Endothelial cell of umbilical vein (primary cell): ENCODE results near the gene C1QTNF2. TPM values are rescaled to one million over a fixed set of nuclear protein-coding genes. Genes with fewer than 3 reads are reported as not detected.

ENCODE experiments used
- BruUV-seq: library from RNA; stranded (reverse); fragments of 400-500 nt; replicated peaks from 2 replicates; lab custom pipeline; 2021; lab: Mats Ljungman, UMichigan
- CTCF ChIA-PET: fragments of 300-600, 350-600 bp; sonication (Branson Sonifier 250); formaldehyde crosslinking; loops from one replicate; lab custom pipeline; 2021; ENCODE audit warnings: antibody characterized with exemption, inconsistent platforms; lab: Charles Lee
- POLR2A ChIA-PET: fragments of 300-600, 350-600 bp; sonication (Branson Sonifier 250); formaldehyde crosslinking; loops from one replicate; lab custom pipeline; 2021; ENCODE audit warnings: antibody characterized with exemption, inconsistent platforms; lab: Charles Lee
- DNase-seq: peaks from one replicate; pipeline ENCODE4 v3.0.0-alpha.2; 2011; ENCODE audit warnings: low read depth, low spot score
- FAIRE-seq: peaks from 2 replicates; lab custom pipeline; 2011; peaks lifted over from hg19 to GRCh38; lab: Jason Lieb, UNC
- H2AFZ ChIP-seq: 2 replicates; pipeline ENCODE4 v1.6.0; 2012; ENCODE audit warnings: low read depth, low read length, control low read depth, inconsistent platforms
- H3K27ac ChIP-seq: 2 replicates; pipeline ENCODE4 v1.5.1; 2011; ENCODE audit warnings: low read depth, mild to moderate bottlenecking, control low read depth, low read length, moderate library complexity; ENCODE audit not compliant: insufficient read depth
- H3K27me3 ChIP-seq, 2 experiments: 2 replicates each; pipeline versions ENCODE4 v1.6.0 to v1.6.1; 2011; ENCODE audit warnings: low read length in 2 of 2, mixed read lengths in 1 of 2; ENCODE audit not compliant: control insufficient read depth in 2 of 2, insufficient read depth in 2 of 2
- H3K36me3 ChIP-seq, 2 experiments: 2 replicates in 1 of 2; 3 replicates in 1 of 2; pipeline ENCODE4 v1.5.1; 2011; ENCODE audit warnings: low read length in 2 of 2, mild to moderate bottlenecking in 1 of 2, moderate library complexity in 1 of 2; ENCODE audit not compliant: control insufficient read depth in 2 of 2, insufficient read depth in 2 of 2; ENCODE audit errors: extremely low read depth in 1 of 2
- H3K4me1 ChIP-seq: 3 replicates; pipeline ENCODE4 v1.5.1; 2011; ENCODE audit warnings: mild to moderate bottlenecking, low read length; ENCODE audit not compliant: control insufficient read depth, insufficient read depth; ENCODE audit errors: extremely low read depth
- H3K4me2 ChIP-seq: 2 replicates; pipeline ENCODE4 v1.6.1; 2011; ENCODE audit warnings: low read length, control low read depth, mixed read lengths; ENCODE audit not compliant: insufficient read depth
- H3K4me3 ChIP-seq, 3 experiments: fragments of 200-600 bp in 1 of 3; sonication (generic), shearing (Covaris generic) in 1 of 3; replicated peaks in 1 of 3; 2 replicates each; pipeline ENCODE4 v1.5.1; 2011 to 2016; ENCODE audit warnings: control low read depth in 3 of 3, low read length in 3 of 3, mild to moderate bottlenecking in 2 of 3, inconsistent platforms in 1 of 3, low read depth in 1 of 3, moderate library complexity in 1 of 3; ENCODE audit not compliant: insufficient read depth in 1 of 3
- H3K79me2 ChIP-seq: 2 replicates; pipeline ENCODE4 v1.6.0; 2012; ENCODE audit warnings: low read length, inconsistent platforms; ENCODE audit not compliant: control insufficient read depth, insufficient read depth
- H3K9ac ChIP-seq: replicated peaks from 2 replicates; pipeline ENCODE3; 2011; ENCODE audit warnings: low read length, control low read depth; ENCODE audit not compliant: insufficient read depth; ENCODE audit errors: extremely low read depth
- H3K9me1 ChIP-seq: replicated peaks from 3 replicates; pipeline ENCODE4 v1.6.0; 2011; ENCODE audit warnings: mild to moderate bottlenecking, low read length; ENCODE audit not compliant: control insufficient read depth, insufficient read depth; ENCODE audit errors: extremely low read depth
- H3K9me3 ChIP-seq: replicated peaks from 2 replicates; pipeline ENCODE4 v1.5.1; 2012; ENCODE audit warnings: low read length, inconsistent platforms; ENCODE audit not compliant: control insufficient read depth, insufficient read depth
- H4K20me1 ChIP-seq: replicated peaks from 2 replicates; pipeline ENCODE3; 2011; ENCODE audit warnings: mild to moderate bottlenecking, low read length; ENCODE audit not compliant: control insufficient read depth, insufficient read depth; ENCODE audit errors: extremely low read depth
- EZH2 ChIP-seq: IDR thresholded peaks from 2 replicates; pipeline ENCODE4 v1.6.1; 2012; ENCODE audit warnings: borderline replicate concordance, low read depth, mild to moderate bottlenecking, moderate library complexity, low read length, inconsistent platforms; ENCODE audit not compliant: severe bottlenecking
- FOS ChIP-seq: IDR thresholded peaks from 2 replicates; pipeline ENCODE4 v1.6.1; 2011; ENCODE audit warnings: mild to moderate bottlenecking, low read length, moderate library complexity, borderline replicate concordance; ENCODE audit not compliant: insufficient read depth
- GATA2 ChIP-seq: IDR thresholded peaks from 2 replicates; pipeline ENCODE4 v1.7.0; 2011; ENCODE audit warnings: low read depth, mild to moderate bottlenecking, moderate library complexity, mixed read lengths, low read length; ENCODE audit not compliant: insufficient read length, insufficient read depth
- JUN ChIP-seq: IDR thresholded peaks from 2 replicates; pipeline ENCODE4 v1.6.1; 2011; ENCODE audit warnings: borderline replicate concordance, low read depth; ENCODE audit not compliant: insufficient read length, insufficient read depth
- MYC ChIP-seq: IDR thresholded peaks from one replicate; pipeline ENCODE4 v1.6.1; 2011; ENCODE audit warnings: mild to moderate bottlenecking, low read depth, low read length
- POLR2A ChIP-seq: IDR thresholded peaks from 2 replicates; pipeline ENCODE4 v1.6.1; 2012; ENCODE audit warnings: low read depth, mild to moderate bottlenecking, control low read depth, low read length
- POLR2AphosphoS5 ChIP-seq: IDR thresholded peaks from 2 replicates; pipeline ENCODE4 v1.6.1; 2012; ENCODE audit warnings: low read depth, mild to moderate bottlenecking, control low read depth, low read length, moderate library complexity; ENCODE audit not compliant: insufficient read depth
- dilution Hi-C: fragments of 300-500 bp; cut with MboI; formaldehyde crosslinking; loops from one replicate; pipeline ENCODE4 v1.15.0; 2019; ENCODE audit warnings: low sequenced_read_pairs; ENCODE audit not compliant: extremely low pct_ligation_motif_present
- intact Hi-C: fragments of 100-400 bp; cut with micrococcal nuclease; formaldehyde crosslinking; loops from one replicate; pipeline ENCODE4 v1.10.0; 2022
- polyA plus RNA-seq, 4 experiments: library from polyadenylated mRNA; depleted of rRNA in 3 of 4; stranded (reverse) in 3 of 4; unstranded in 1 of 4; fragments of >200 nt; gene quantifications; 2 replicates each; pipeline versions ENCODE4 v1.2.1 to v1.2.3, GENCODE V29; 2011 to 2012; ENCODE audit warnings: missing spikeins in 1 of 4
- total RNA-seq: library from RNA; stranded (reverse); gene quantifications from 2 replicates; pipeline ENCODE4 v1.2.3, GENCODE V29; 2021
- TF ChIP-seq, protein P1 (sequence below): IDR thresholded peaks from 2 replicates; pipeline ENCODE4 v1.6.1; 2011; ENCODE audit not compliant: insufficient read depth, insufficient read length
- TF ChIP-seq, protein P2 (sequence below), 2 donors: IDR thresholded peaks; 1 replicate in 1 of 2; 2 replicates in 1 of 2; pipeline ENCODE4 v1.5.1; 2011; ENCODE audit warnings: low read length in 2 of 2, mild to moderate bottlenecking in 2 of 2, moderate library complexity in 2 of 2, control low read depth in 1 of 2, inconsistent platforms in 1 of 2, low read depth in 1 of 2; ENCODE audit not compliant: insufficient read depth in 1 of 2; ENCODE audit errors: extremely low read depth in 1 of 2

Gene C1QTNF2
- total and polyA plus RNA-seq, 2 donors (not counting 3 experiments of a cell fraction or from before 2014, with no cell fraction given) = 0.52 to 0.53 TPM

DNA sequence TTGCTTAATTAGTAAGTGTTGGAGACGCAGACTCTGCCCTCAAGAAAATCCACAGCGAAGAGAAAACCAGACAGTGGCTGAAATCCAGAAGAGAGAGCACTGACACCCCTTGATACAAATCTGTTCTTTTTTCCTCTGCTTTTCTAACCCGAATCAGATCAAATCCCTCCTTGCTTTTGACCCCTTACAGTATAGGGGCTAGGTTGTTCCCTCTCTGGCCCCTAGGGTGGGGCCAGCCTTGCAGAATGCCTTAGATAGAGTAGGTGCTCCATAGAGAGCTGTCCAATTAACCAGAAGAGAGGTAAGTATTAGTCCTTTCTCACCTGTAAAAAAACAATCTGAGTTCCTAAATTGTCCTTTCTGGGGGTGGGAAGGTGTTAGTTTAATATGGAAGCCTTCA, 10.1 kb downstream of the C1QTNF2 start:
- BruUV-seq = no TSS peak
- H3K9me3 ChIP-seq = no peaks in the 10 kb centered on the region
- TF ChIP-seq GATA2 (no peak), EZH2 (no peak), POLR2AphosphoS5 (no peak), JUN (no peak), MYC (no peak), POLR2A (no peak), FOS (no peak)
- TF ChIP-seq, protein P1, sequence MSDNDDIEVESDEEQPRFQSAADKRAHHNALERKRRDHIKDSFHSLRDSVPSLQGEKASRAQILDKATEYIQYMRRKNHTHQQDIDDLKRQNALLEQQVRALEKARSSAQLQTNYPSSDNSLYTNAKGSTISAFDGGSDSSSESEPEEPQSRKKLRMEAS = no peak
- TF ChIP-seq, protein P2, sequence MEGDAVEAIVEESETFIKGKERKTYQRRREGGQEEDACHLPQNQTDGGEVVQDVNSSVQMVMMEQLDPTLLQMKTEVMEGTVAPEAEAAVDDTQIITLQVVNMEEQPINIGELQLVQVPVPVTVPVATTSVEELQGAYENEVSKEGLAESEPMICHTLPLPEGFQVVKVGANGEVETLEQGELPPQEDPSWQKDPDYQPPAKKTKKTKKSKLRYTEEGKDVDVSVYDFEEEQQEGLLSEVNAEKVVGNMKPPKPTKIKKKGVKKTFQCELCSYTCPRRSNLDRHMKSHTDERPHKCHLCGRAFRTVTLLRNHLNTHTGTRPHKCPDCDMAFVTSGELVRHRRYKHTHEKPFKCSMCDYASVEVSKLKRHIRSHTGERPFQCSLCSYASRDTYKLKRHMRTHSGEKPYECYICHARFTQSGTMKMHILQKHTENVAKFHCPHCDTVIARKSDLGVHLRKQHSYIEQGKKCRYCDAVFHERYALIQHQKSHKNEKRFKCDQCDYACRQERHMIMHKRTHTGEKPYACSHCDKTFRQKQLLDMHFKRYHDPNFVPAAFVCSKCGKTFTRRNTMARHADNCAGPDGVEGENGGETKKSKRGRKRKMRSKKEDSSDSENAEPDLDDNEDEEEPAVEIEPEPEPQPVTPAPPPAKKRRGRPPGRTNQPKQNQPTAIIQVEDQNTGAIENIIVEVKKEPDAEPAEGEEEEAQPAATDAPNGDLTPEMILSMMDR (IDR thresholded peaks at IDR 0.05; ENCODE audit: extremely low read depth in 1 of 2, insufficient read depth in 1 of 2, low read depth in 1 of 2, low read length in 2 of 2) = no peak
- intact Hi-C loops (no loop called here), dilution Hi-C loops (no loop called here)
- CTCF ChIA-PET = interaction anchor here (0.8 to 2.0 kb wide), 4 partner anchors 10 to 339 kb away, joined by 3 to 6 read pairs (median 4); partner anchors contain the start of gene C1QTNF2
- DNase-seq (no peak), FAIRE-seq (no peak)
- no peaks in the 10 kb centered on the region for H3K9me1 ChIP-seq
- H3K4me2 ChIP-seq = no peak overlapping the region
- H3K36me3 ChIP-seq = no peaks in the 10 kb centered on the region
- no peaks in the 10 kb centered on the region for H3K4me1 ChIP-seq
- POLR2A ChIA-PET = no interaction called here
- H3K27ac ChIP-seq = no peak overlapping the region
- H3K9ac ChIP-seq = no peak overlapping the region
- no peaks in the 10 kb centered on the region for H3K79me2 ChIP-seq
- peaks cover 0 to 9% of the 10 kb centered on the region in 2 experiments for H3K27me3 ChIP-seq
- no peak overlapping the region for H3K4me3 ChIP-seq
- H2AFZ ChIP-seq = no peak overlapping the region
- no peaks in the 10 kb centered on the region for H4K20me1 ChIP-seq
